ENCODE results near the gene HDC.

Gene HDC

DNA sequence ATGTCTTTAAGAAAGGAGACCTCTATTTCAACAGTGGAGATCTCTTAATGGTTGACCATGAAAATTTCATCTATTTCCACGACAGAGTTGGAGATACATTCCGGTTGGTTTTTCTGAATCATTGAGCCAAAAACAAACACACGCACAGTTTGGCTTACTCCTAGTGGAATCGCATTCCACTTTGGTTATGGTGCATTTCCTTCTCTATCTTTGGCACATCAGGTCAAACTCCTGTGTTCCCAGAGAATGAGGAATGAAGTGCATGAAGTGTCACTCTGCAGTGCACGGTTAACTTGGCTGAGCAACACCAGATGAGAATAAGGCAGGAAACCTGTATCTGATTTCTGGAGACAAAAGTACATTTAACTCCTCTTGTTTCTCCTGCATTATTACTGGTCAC lies 38.5 kb downstream of the HDC start:
- no peak for DNase-seq (ENCODE audit: low read depth in 2 of 2)

DNA sequence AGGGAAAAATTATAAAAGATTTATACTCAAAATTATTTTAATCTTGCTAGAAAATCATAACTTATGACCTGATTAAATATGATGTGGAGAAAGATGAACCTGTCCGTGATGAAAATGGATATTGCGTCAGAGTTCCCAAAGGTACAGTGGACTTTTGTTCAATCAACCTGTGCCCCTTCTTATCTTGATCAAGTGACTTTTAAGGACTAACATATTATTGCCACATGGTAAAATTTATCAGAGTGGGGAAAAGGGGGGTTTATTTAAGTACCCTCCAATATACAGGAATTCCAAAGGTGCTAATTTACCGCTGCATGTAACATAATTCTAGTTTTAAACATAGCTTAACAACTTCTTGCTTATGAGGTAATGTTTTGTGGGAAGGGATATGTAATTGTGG lies 39.6 kb downstream of the HDC start:
- no peak for DNase-seq (ENCODE audit: low read depth in 2 of 2)

DNA sequence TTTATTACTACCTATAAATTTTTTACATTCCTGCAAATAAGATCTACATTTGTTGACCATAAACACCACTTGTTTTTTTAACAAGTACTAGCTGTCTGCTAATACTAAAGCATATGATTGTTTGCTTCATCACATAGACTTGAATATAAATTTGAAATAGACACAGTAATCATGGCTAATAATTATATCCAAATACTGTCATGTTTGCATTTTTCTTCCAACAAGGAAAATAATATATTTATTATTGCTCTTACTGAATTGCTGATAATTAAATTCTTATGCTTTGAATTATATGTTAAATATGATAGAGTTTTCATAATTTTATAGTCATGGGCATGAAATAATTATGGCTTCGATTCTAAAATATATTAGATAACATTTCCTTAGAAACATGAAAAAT lies 40.5 kb downstream of the HDC start:
- no peak for DNase-seq (ENCODE audit: low read depth in 2 of 2)

DNA sequence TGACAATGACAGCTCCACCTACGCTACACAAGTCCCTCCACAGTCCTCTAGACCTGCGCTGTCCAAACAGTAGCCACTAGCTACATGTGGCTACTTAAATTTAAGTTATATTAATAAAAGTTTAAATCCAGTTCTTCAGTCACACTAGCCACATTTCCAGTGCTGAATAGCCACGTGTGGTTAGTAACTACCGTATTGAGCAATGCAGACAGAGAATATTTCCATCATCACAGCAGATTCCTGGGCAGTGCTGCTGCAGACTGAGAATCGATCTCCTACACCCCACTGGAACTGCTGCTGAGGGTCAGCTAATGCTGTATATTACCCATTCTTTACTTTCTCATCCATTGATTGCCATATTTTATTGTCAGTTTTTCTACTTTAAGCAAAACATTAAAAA lies 40.9 kb downstream of the HDC start:
- no peak for DNase-seq (ENCODE audit: low read depth in 2 of 2)

DNA sequence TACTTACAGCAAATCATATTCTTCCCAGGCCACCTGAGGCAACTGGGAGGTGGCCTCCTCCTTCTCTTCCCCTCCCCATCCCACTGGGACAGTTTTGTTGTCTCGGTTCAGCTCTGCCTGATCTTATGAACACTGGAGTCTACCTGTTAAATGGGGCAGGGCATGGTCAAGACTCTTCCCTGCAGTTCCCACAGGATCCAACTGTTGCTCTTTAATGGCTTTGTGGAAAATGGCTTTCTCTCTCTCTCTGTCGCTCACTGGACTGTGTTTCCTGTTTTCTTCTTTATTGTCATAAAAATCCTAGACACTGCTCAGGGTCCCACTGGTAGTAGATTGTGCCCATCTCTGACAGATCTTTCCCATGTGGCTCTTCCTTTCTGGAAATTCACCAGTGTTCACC lies 43.3 kb downstream of the HDC start:
- no peak for DNase-seq (ENCODE audit: low read depth in 2 of 2)

GRCh38 chr15:50219820-50220219 lies 45.7 kb downstream of the HDC start:
- no peak for DNase-seq (ENCODE audit: low read depth in 2 of 2)

DNA sequence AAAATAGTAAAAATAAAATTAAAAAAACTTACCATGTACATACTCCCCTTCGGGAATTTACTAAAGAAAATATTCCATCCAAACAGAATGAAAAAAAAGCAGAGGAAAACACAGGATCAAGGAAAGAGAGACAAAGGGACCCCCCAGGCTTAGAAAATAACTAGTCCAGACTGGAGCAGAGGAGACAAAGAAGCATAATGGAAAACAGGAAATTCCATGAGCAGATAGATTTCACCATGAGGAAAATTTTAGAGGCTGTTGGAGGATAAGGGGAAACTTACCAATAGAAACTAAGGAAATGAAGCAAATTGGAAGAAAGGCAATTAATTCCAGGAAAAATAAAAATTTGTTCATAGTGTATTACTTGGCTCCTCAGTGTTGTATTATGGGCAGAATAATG lies 46.8 kb downstream of the HDC start:
- no peak for DNase-seq (ENCODE audit: low read depth in 2 of 2)

DNA sequence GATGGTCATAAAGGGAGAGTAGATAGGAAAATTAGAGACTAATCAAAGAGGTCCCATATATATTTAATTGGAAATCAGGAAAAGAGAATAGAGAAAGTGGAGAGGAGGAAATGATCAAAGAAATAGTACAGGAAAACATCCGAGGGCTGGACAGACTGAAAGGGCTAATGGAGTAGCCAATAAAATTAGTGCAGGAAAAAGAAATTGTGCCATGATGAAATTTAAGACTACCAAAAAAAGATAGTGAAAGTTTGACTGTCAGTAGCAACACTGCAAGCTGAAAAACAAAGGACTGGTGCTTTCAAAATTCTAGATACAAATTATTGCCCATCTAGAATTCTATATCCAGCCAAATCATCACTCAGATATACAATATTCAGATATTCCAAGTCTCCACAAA lies 47.2 kb downstream of the HDC start:
- DNase-seq (ENCODE audit: low read depth in 2 of 2) = no peak

DNA sequence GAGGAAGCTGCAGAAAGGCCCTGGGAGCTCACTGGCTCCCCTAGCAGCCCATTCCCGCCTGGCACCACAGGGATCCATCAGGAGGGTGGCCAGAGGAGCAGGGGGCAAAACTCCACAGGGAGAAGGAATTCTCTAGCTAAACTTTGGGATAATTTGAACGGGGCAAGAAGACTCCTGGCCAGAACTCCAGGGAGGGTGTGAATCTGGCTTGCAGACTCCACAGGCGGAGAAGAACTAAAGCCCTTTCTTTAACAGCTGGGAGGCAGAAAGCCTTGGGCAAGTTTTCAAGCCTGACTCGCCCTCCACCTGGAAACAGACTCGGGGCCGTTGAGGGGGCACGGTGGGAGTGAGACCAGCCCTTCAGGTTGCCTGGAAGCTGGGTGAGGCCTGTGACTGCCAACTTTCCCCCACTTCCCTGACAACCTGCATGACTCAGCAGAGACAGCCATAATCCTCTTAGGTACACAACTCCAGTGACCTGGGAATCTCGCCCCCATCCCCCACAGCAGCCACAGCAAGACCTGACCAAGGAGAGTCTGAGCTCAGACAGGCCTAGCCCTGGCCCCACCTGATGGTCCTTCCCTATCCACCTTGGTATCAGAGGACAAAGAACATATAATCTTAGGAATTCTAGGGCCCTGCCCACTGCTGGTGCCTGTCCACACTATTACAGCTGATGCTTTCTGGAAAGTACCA lies 54.9 kb downstream of the HDC start:
- no peak for DNase-seq (ENCODE audit: low read depth in 2 of 2)

DNA sequence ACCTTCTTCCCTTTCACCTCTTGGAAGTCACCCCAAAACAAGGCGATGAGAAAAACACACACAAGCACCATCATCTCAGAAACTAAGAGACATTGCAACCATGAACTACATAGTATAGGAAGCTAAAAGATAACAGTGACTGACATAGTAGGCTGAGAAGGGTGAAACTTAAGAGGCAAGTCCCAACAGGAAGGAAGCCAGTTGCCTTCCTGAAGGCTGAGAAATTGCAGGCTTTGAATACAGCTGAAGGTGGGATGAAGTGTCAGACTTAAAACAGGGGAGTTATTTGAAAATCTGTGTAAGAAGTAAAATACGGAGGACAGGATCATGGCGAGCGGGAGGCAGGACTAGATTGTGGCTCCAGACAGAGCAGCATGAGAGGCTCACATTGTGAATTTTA lies 55.7 kb downstream of the HDC start:
- DNase-seq (ENCODE audit: low read depth in 2 of 2) = no peak

DNA sequence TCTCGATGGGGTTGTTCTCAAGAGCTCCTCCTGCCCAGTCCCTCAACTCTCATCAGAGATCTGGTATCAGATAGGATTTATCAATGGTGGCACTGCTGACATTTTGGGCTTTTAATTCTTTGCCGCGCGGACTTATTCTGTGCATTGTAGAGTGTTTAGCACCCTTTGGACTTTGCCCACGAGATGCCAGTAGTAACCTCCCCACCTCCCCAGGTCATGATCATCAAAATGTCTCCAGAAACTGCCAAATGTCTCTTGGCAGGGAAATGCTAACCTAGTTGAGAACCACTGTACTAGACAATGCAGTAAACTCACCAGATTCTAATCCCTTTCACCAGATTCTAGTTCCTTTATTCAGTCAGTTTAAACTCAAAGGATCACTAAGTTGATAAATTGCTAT lies 59.5 kb downstream of the HDC start:
- DNase-seq (ENCODE audit: low read depth in 2 of 2) = no peak

GRCh38 chr15:50202003-50202402 lies 63.5 kb downstream of the HDC start:
- no peak for DNase-seq (ENCODE audit: low read depth in 2 of 2)

DNA sequence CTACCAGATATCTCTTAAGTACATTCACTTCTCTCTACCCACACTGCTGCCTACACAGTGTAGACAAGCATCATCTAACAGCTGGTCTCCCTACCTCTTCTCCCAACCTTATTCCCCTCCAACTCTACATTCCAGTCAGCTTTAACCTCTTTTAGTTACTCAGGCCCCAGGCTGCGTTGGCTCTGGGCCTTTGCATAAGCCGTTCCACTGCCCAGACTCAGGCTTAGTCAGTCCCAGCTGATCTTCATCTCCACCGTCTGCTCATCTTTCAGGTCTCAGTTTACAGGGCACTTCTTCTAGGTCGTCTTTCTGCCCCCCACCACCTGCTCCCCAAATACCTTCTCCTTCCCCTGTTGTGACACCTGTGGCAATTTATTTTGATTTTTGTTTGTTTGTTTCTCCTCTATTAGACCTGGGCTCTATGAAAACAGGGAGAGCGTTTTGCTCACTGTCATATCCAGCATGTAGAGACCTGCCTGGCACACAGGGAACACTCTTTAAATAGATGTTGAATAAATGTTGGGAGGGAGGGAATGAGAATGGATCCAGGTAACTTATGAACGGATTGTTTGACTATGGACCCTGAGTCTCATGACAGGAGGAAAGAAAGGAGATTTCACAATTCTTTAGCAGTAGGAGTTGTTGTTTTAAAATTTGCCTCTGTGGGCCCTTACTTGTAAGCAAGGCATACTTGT lies 72.5 kb downstream of the HDC start:
- DNase-seq (ENCODE audit: low read depth in 2 of 2) = no peak

GRCh38 chr15:50192164-50192563 lies 73.4 kb downstream of the HDC start:
- DNase-seq (ENCODE audit: low read depth in 2 of 2) = no peak

Data from stimulated activated CD4-positive, alpha-beta T cell treated with anti-CD3 and anti-CD28 coated beads, Interleukin-12 subunit alpha, Interleukin-12 subunit beta, amount 100 ng/mL, for 24 hours (primary cell).